Prostate gland (tissue), 2 donors: ENCODE measurements around the gene FXYD2. TPM values are rescaled to one million over a fixed set of nuclear protein-coding genes. Genes with fewer than 3 reads are reported as not detected.

Experiments used
- DNase-seq: peaks from one replicate; pipeline ENCODE4 v3.0.0-alpha.2; 2019; ENCODE audit warnings: low spot score
- H3K27ac ChIP-seq, 2 donors: fragments of 200-600 bp; sonication (generic); 2 replicates each; pipeline ENCODE4 v1.5.1; 2017 to 2019
- H3K27me3 ChIP-seq: fragments of 200-600 bp; sonication (generic); replicated peaks from 2 replicates; pipeline ENCODE4 v1.5.1; 2019; ENCODE audit not compliant: insufficient read depth
- H3K36me3 ChIP-seq, 2 donors: fragments of 200-600 bp; sonication (generic); 1 replicate in 1 of 2; 2 replicates in 1 of 2; pipeline versions ENCODE4 v1.5.1 to v1.8.1; 2017 to 2019
- H3K4me1 ChIP-seq: fragments of 200-600 bp; sonication (generic); replicated peaks from 2 replicates; pipeline ENCODE4 v1.5.1; 2019
- H3K4me3 ChIP-seq, 2 donors: fragments of 200-600 bp; sonication (generic); 2 replicates each; pipeline ENCODE4 v1.5.1; 2017 to 2019
- H3K9me3 ChIP-seq: fragments of 200-600 bp; sonication (generic); 2 replicates; pipeline ENCODE4 v1.5.1; 2017
- CTCF ChIP-seq, 4 experiments: fragments of 200-600 bp in 2 of 4; fragments of 450-650 bp in 2 of 4; sonication (generic) in 2 of 4; IDR thresholded peaks; 1 replicate in 3 of 4; 2 replicates in 1 of 4; pipeline ENCODE4 v1.5.1; 2016 to 2019; ENCODE audit warnings: antibody characterized with exemption in 4 of 4, mild to moderate bottlenecking in 2 of 4, moderate library complexity in 2 of 4
- POLR2A ChIP-seq: fragments of 450-650 bp; IDR thresholded peaks from one replicate; pipeline ENCODE4 v1.6.1; 2016; ENCODE audit warnings: antibody characterized with exemption, mild to moderate bottlenecking
- POLR2AphosphoS5 ChIP-seq: sonication (generic); formaldehyde crosslinking; IDR thresholded peaks from one replicate; pipeline ENCODE4 v1.6.1; 2017; ENCODE audit warnings: antibody characterized with exemption
- WGBS: methylation state at CpG from one replicate; pipeline ENCODE4 v1.1.5; 2018; 5-methylcytosine and 5-hydroxymethylcytosine counted together
- intact Hi-C: fragments of 100-400 bp; cut with DNase I; formaldehyde crosslinking; loops from one replicate; pipeline ENCODE4 v1.14.2; 2022
- total RNA-seq, 2 donors: library from RNA; depleted of rRNA; stranded (reverse); fragments of >200 nt; gene quantifications; one replicate each; pipeline ENCODE4 v1.1.0, GENCODE V29; 2016

The FXYD2 gene
- total RNA-seq, 2 donors from 2014 or later: 0.87 to 1.8 TPM

GRCh38 chr11:117843666-117844484 lies 19.3 kb upstream of the FXYD2 start:
- intact Hi-C loops: loop anchor here (1.0 to 10.0 kb wide), 3 partner anchors 63 to 211 kb away; no protein-coding TSS in a partner anchor
- Histone ChIP-seq H3K4me1 (no peaks in the 10 kb centered on the region), H3K9me3 (no peaks in the 10 kb centered on the region), H3K4me3 (no peak overlapping the region), H3K36me3 (no peaks in the 10 kb centered on the region), H3K27me3 (no peaks in the 10 kb centered on the region), H3K27ac (no peak overlapping the region)
- TF ChIP-seq POLR2AphosphoS5 (no peak), CTCF (IDR thresholded peaks at IDR 0.05) (peak; percentile 95 to 99 (median 98))
- 23% methylated on average over 9 of the region's 9 CpGs for WGBS
- DNase-seq: peak; percentile 68

GRCh38 chr11:117842131-117842941 lies 17.8 kb upstream of the FXYD2 start:
- DNase-seq: no peak
- 83% methylated on average over 16 of the region's 16 CpGs for WGBS
- intact Hi-C loops: loop anchor here (5.0 to 10.0 kb wide), 2 partner anchors 65 to 212 kb away; no protein-coding TSS in a partner anchor

GRCh38 chr11:117841551-117842031 lies 17.0 kb upstream of the FXYD2 start:
- H3K4me1 ChIP-seq: no peaks in the 10 kb centered on the region
- H3K4me3 ChIP-seq: no peak overlapping the region
- H3K9me3 ChIP-seq: no peaks in the 10 kb centered on the region
- H3K27me3 ChIP-seq: no peaks in the 10 kb centered on the region
- no peaks in the 10 kb centered on the region for H3K36me3 ChIP-seq
- TF ChIP-seq POLR2A (no peak), POLR2AphosphoS5 (no peak)
- intact Hi-C loops: loop anchor here (5.0 to 10.0 kb wide), 2 partner anchors 66 to 213 kb away; no protein-coding TSS in a partner anchor
- WGBS: 88% methylated on average over 7 of the region's 7 CpGs
- DNase-seq: no peak
- H3K27ac ChIP-seq: no peak overlapping the region

More at GRCh38 chr11:117842131-117842941, 17.8 kb upstream of the FXYD2 start:
- Histone ChIP-seq H3K9me3 (no peaks in the 10 kb centered on the region), H3K27ac (no peak overlapping the region), H3K4me1 (no peaks in the 10 kb centered on the region), H3K36me3 (no peaks in the 10 kb centered on the region), H3K27me3 (no peaks in the 10 kb centered on the region), H3K4me3 (no peak overlapping the region)
- TF ChIP-seq POLR2A: no peak
- no peak for TF ChIP-seq CTCF (IDR thresholded peaks at IDR 0.05)
- no peak for TF ChIP-seq POLR2AphosphoS5

- Histone ChIP-seq H3K9me3 (no peaks in the 10 kb centered on the region), H3K4me3 (no peak overlapping the region), H3K27me3 (no peaks in the 10 kb centered on the region), H3K4me1 (no peaks in the 10 kb centered on the region), H3K27ac (no peak overlapping the region), H3K36me3 (no peaks in the 10 kb centered on the region)
- intact Hi-C loops: loop anchor here (5.0 to 10.0 kb wide), 2 partner anchors 66 to 214 kb away; no protein-coding TSS in a partner anchor
- DNase-seq: no peak
- TF ChIP-seq POLR2A (no peak), POLR2AphosphoS5 (no peak), CTCF (IDR thresholded peaks at IDR 0.05) (no peak)
- 88% methylated on average over 11 of the region's 11 CpGs for WGBS
Observed at GRCh38 chr11:117840881-117841550, 16.5 kb upstream of the FXYD2 start.
